Lower leg skin (tissue), 4 donors: ENCODE data around the gene ZDHHC7. TPM values are rescaled to one million over a fixed set of nuclear protein-coding genes. Genes with fewer than 3 reads are reported as not detected.
A peak's percentile ranks its signal among the peaks of the same experiment; 100 is the strongest.

Experiments
- DNase-seq, 2 donors: peaks; one replicate each; pipeline ENCODE4 v3.0.0-alpha.2; 2019; ENCODE audit warnings: low spot score in 2 of 2
- H3K4me3 ChIP-seq: fragments of 200-600 bp; sonication (generic); 2 replicates; pipeline ENCODE4 v1.5.1; 2017; ENCODE audit warnings: mild to moderate bottlenecking, low read depth; ENCODE audit not compliant: poor library complexity, severe bottlenecking
- CTCF ChIP-seq, 3 donors: fragments of 450-650 bp; IDR thresholded peaks; one replicate each; pipeline ENCODE4 v1.5.1; 2016; ENCODE audit warnings: antibody characterized with exemption in 3 of 3, mild to moderate bottlenecking in 3 of 3, moderate library complexity in 2 of 3
- POLR2A ChIP-seq, 2 donors: fragments of 450-650 bp; IDR thresholded peaks; one replicate each; pipeline ENCODE4 v1.6.1; 2016 to 2017; ENCODE audit warnings: antibody characterized with exemption in 2 of 2, mild to moderate bottlenecking in 1 of 2, moderate library complexity in 1 of 2
- WGBS, 2 donors: methylation state at CpG; one replicate each; pipeline ENCODE4 v1.1.5; 2018; 5-methylcytosine and 5-hydroxymethylcytosine counted together
- intact Hi-C: fragments of 100-400 bp; cut with DNase I; formaldehyde crosslinking; loops from one replicate; pipeline ENCODE4 v1.15.0; 2023; ENCODE audit warnings: low total_unique reads
- total RNA-seq, 4 donors: library from RNA; depleted of rRNA; stranded (reverse); fragments of >200 nt; gene quantifications; one replicate each; pipeline ENCODE4 v1.1.0, GENCODE V29; 2016

Gene ZDHHC7
- total RNA-seq, 4 donors from 2014 or later, result 39.7 to 56.5 (median 47.3) TPM

DNA sequence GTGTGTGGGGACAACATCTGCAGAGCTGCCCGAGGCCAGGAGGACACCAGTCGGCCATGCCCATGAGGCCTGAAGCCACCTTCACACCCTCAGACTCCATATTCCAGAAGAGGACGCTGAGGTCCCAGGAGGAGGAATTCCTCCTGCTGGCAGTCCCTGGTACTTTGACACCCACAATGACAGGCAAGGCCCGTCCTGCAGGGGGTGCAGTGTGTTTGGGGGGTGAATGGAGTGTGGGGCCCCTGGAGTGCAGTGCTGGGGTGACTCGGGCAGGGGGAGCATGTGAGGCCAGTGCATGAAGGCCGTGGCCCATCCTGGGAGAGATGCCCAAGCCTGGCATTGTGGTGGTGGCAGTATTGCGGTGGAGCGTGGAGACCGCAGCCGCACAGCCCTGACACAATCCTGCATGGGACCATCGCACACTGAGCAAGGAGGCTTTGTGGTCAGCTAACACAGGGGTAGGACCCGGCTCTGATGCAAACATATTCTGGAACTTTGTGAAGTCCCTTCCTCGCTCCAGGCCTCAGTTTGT is 52.2 kb downstream of the ZDHHC7 start:
- no peak for DNase-seq
- intact Hi-C loops, result no loop called here
- H3K4me3 ChIP-seq, result no peak overlapping the region
- TF ChIP-seq POLR2A (IDR thresholded peaks at IDR 0.05) (no peak), CTCF (IDR thresholded peaks at IDR 0.05) (no peak)
- WGBS, 2 donors, result 91 to 94% methylated on average over 13 of the region's 13 CpGs

- TF ChIP-seq POLR2A (IDR thresholded peaks at IDR 0.05) (no peak), CTCF (IDR thresholded peaks at IDR 0.05) (no peak)
- DNase-seq, result no peak
- no peak overlapping the region for H3K4me3 ChIP-seq
- intact Hi-C loops, result no loop called here
- WGBS, 2 donors, result 100% methylated on average over 1 of the region's 1 CpG
These were observed 53.5 kb downstream of the ZDHHC7 start for GRCh38 chr16:84957792-84958191.

GRCh38 chr16:84957192-84957591 is 54.1 kb downstream of the ZDHHC7 start:
- intact Hi-C loops, result no loop called here
- 82 to 84% methylated on average over 5 of the region's 5 CpGs for WGBS, 2 donors
- TF ChIP-seq POLR2A (IDR thresholded peaks at IDR 0.05), result no peak
- DNase-seq, result no peak
- no peak overlapping the region for H3K4me3 ChIP-seq

DNA sequence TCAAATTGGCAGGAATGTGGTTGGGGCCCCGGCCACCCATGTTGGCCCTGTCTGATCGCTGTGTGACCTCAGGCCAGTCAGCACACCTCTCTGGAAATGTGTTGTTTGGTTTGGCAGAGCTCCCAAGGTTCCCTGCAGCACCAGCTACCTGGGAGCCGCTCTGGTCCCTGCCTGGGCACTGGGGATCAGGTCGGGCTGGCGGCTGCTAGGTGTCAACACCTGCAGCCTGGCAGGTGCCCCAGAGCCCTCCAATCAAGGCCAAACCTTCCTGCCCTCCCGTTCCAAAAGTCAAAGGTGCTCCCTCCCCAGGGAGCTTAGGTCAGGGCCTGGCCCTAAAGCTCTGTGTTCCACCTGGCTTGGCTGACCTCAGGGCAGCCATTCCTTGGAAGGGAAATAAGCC is 55.9 kb downstream of the ZDHHC7 start:
- DNase-seq, result no peak
- TF ChIP-seq CTCF (IDR thresholded peaks at IDR 0.05) (no peak), POLR2A (IDR thresholded peaks at IDR 0.05) (no peak)
- 74 to 83% methylated on average over 4 of the region's 6 CpGs for WGBS, 2 donors
- intact Hi-C loops, result no loop called here
- no peak overlapping the region for H3K4me3 ChIP-seq

DNA sequence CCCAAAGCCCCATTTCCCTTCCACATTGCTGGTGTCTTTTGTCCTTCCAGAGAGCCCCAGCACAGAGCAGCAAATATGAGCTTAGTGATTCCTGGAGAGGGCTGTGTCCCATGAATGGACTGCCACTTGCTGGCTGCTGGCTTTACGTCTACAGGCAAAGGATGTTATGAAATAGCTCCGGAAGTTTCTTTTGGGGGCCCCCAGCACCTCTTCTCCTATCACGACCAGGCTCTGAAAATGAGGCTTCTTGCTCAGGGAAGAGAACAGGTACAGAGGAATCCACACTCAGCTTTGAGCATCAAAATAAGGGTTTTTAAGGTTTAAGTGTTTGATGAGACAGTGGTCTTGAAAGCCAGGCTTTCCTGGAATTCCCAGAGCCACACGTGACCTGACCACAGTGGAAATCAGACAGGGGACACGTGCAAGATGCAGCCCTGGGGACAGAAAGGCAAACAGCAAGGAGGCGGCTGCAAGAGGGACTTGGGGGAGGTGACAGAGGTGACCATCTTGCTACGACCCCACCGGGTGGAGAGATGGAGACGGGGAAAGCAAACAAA is 58.1 kb downstream of the ZDHHC7 start:
- H3K4me3 ChIP-seq, result no peak overlapping the region
- DNase-seq, result no peak
- intact Hi-C loops, result loop anchor here (5.0 kb wide), 1 partner anchor 191 kb away; no protein-coding TSS in a partner anchor
- TF ChIP-seq CTCF (IDR thresholded peaks at IDR 0.05) (no peak), POLR2A (IDR thresholded peaks at IDR 0.05) (no peak)
- WGBS, 2 donors, result 84% methylated on average over 9 of the region's 9 CpGs

DNA sequence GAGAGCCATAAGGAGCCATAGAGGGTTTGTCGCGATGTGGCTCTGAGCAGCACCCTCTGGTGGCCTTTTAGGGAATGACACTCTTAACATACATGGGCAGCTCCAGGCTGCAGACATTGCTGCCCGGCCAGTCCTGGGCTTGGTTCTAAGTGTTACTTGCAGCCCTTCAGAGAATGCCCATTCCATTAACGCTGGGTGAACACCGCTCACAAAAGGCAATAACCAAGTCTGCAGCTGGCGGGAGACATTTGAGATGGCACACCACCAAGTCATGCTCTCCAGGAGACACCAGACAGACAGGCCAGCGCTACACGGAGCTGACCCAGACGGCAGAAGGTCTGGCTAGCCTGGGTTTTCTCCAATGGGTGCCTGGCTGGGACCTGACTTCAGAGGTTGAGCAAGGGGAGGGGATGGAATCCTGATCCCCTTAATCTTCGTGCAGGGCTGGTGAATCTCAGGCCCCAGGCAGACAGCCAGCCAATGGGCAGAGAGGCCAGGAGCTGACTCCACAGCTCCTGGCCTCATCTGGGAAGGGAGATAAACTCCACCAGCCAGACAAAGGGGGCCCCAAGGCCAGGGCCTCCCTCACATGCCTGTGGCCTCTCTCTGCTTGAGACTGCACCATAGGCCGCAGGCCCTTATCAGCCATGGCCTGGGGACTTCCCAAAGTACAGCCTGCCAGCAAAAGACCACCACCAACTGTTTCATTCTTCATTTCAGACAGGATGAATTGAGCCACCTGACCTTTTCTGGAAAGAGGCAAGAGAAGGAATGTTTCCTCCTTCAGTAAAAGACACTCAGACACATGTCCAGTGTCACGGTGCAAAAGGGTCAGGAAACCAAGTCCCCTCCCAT is 58.8 kb downstream of the ZDHHC7 start:
- H3K4me3 ChIP-seq, result no peak overlapping the region
- TF ChIP-seq POLR2A (IDR thresholded peaks at IDR 0.05), result no peak
- TF ChIP-seq CTCF (IDR thresholded peaks at IDR 0.05), result peak in 1 of 3 donors; percentile 56
- peak; percentile 84 to 94 for DNase-seq
- intact Hi-C loops, result loop anchor here (5.0 kb wide), 1 partner anchor 190 kb away; no protein-coding TSS in a partner anchor
- 43 to 46% methylated on average over 12 of the region's 12 CpGs for WGBS, 2 donors
